Spleen (tissue), 11 donors: ENCODE data around the gene ARHGEF40. TPM values are rescaled to one million over a fixed set of nuclear protein-coding genes. Genes with fewer than 3 reads are reported as not detected.

ENCODE experiments used
- DNase-seq: peaks from one replicate; pipeline ENCODE4 v3.0.0-alpha.2; 2020
- H3K27ac ChIP-seq, 8 donors: fragments of 200-600 bp; sonication (generic) in 7 of 8; 1 replicate in 4 of 8; 2 replicates in 4 of 8; pipeline versions ENCODE4 v1.5.0 to v1.8.0; 2016 to 2021; ENCODE audit warnings: inconsistent platforms in 4 of 8, mild to moderate bottlenecking in 4 of 8, moderate library complexity in 1 of 8
- H3K27me3 ChIP-seq, 7 donors: fragments of 200-600 bp; sonication (generic) in 6 of 7; replicated peaks in 1 of 7; 1 replicate in 4 of 7; 2 replicates in 3 of 7; pipeline versions ENCODE4 v1.5.0 to v1.8.0; 2016 to 2021; ENCODE audit warnings: inconsistent platforms in 3 of 7, mild to moderate bottlenecking in 1 of 7
- H3K36me3 ChIP-seq, 6 donors: fragments of 200-600 bp; sonication (generic) in 5 of 6; 1 replicate in 4 of 6; 2 replicates in 2 of 6; pipeline versions ENCODE4 v1.5.0 to v1.8.0; 2016 to 2021; ENCODE audit warnings: inconsistent platforms in 2 of 6
- H3K4me1 ChIP-seq, 6 donors: fragments of 200-600 bp; sonication (generic) in 5 of 6; 1 replicate in 3 of 6; 2 replicates in 3 of 6; pipeline versions ENCODE4 v1.5.0 to v1.8.0; 2016 to 2021; ENCODE audit warnings: inconsistent platforms in 3 of 6
- H3K4me3 ChIP-seq, 8 donors: fragments of 200-600 bp; sonication (generic) in 7 of 8; 1 replicate in 4 of 8; 2 replicates in 4 of 8; pipeline versions ENCODE4 v1.5.0 to v1.8.0; 2016 to 2021; ENCODE audit warnings: inconsistent platforms in 4 of 8, mild to moderate bottlenecking in 4 of 8, moderate library complexity in 2 of 8
- H3K9me3 ChIP-seq, 8 donors: fragments of 200-600 bp; sonication (generic) in 7 of 8; 1 replicate in 4 of 8; 2 replicates in 4 of 8; pipeline versions ENCODE4 v1.5.0 to v1.8.0; 2016 to 2021; ENCODE audit warnings: inconsistent platforms in 4 of 8
- CTCF ChIP-seq, 11 experiments: fragments of 200-600 bp in 7 of 11; fragments of 450-650 bp in 4 of 11; sonication (generic) in 4 of 11; IDR thresholded peaks in 8 of 11; conservative IDR thresholded peaks in 3 of 11; 1 replicate in 7 of 11; 2 replicates in 4 of 11; pipeline versions ENCODE4 v1.4.0 to v1.8.0; 2016 to 2021; ENCODE audit warnings: antibody characterized with exemption in 11 of 11, inconsistent platforms in 4 of 11, mild to moderate bottlenecking in 1 of 11
- POLR2A ChIP-seq, 3 donors: fragments of 450-650 bp; IDR thresholded peaks; one replicate each; pipeline ENCODE4 v1.5.1; 2017; ENCODE audit warnings: antibody characterized with exemption in 3 of 3, mild to moderate bottlenecking in 1 of 3
- POLR2AphosphoS5 ChIP-seq, 3 donors: sonication (generic); formaldehyde crosslinking; IDR thresholded peaks; one replicate each; pipeline ENCODE4 v1.5.1; 2017; ENCODE audit warnings: antibody characterized with exemption in 3 of 3
- WGBS, 5 donors: extraction: QIAGEN DNeasy Blood & Tissue Kit in 3 of 5; methylation state at CpG; one replicate each; pipeline versions ENCODE4 v1.1.5 to v1.1.7; 2013 to 2018; 5-methylcytosine and 5-hydroxymethylcytosine counted together
- intact Hi-C: fragments of 100-400 bp; cut with DNase I; formaldehyde crosslinking; loops from one replicate; pipeline ENCODE4 v1.15.0; 2023; ENCODE audit warnings: low total_unique reads
- polyA plus RNA-seq, 3 donors: library from polyadenylated mRNA; stranded (reverse); fragments of 200-250 nt; gene quantifications; one replicate each; pipeline ENCODE4 v1.2.1, GENCODE V29; 2013
- total RNA-seq, 7 donors: library from RNA; depleted of rRNA in 3 of 7; stranded (reverse); fragments of >200 nt in 3 of 7; fragmentation: NEBNext Ultra II Directional in 4 of 7; extraction: Animal tissue kit (Norgen Biotek cat#: 25700) in 4 of 7; gene quantifications; one replicate each; pipeline versions ENCODE4 v1.1.0 to v1.2.1, GENCODE V29; 2016 to 2021
- donor health status: healthy with polysubstance abuse.
- donor health status: DM: no; HTN: no; CAD: no; lungs with moderate emphysema.
- donor health status: DM: no; HTN: no; CAD: no.
- donor health status: Bipolar disorder and iron deficiency.
- donor health status: healthy.
- donor health status: DM: no; HTN: no; CAD: no.
- donor health status: DM: yes; HTN: yes; CAD: no.

ARHGEF40 gene
- total and polyA plus RNA-seq, 10 donors = 9.8 to 151 (median 92.5) TPM

- Histone ChIP-seq H3K27ac (peak overlapping the region in 7 of 8 donors; percentile 4 to 72 (median 58)), H3K36me3 (no peaks in the 10 kb centered on the region), H3K4me1 (peaks cover 11 to 61% (median 38%) of the 10 kb centered on the region in 6 donors), H3K27me3 (no peaks in the 10 kb centered on the region), H3K4me3 (no peak overlapping the region), H3K9me3 (no peaks in the 10 kb centered on the region)
- intact Hi-C loops = no loop called here
- 49 to 64% (median 50%) methylated on average over 2 of the region's 2 CpGs for WGBS, 5 donors
- TF ChIP-seq CTCF (IDR thresholded peaks at IDR 0.05 in 8 of 11, conservative IDR thresholded peaks at IDR 0.05 in 3 of 11) (no peak), POLR2AphosphoS5 (IDR thresholded peaks at IDR 0.05) (no peak), POLR2A (IDR thresholded peaks at IDR 0.05) (no peak)
- no peak for DNase-seq
Observed at GRCh38 chr14:21043387-21043973, 26.6 kb upstream of the ARHGEF40 start.

GRCh38 chr14:21043974-21044618 is 26.0 kb upstream of the ARHGEF40 start:
- Histone ChIP-seq H3K27ac (peak overlapping the region in 6 of 8 donors; percentile 4 to 72 (median 58)), H3K36me3 (no peaks in the 10 kb centered on the region), H3K4me3 (no peak overlapping the region), H3K27me3 (no peaks in the 10 kb centered on the region), H3K9me3 (no peaks in the 10 kb centered on the region), H3K4me1 (peaks cover 8 to 61% (median 36%) of the 10 kb centered on the region in 6 donors)
- no peak for DNase-seq
- 19 to 31% (median 24%) methylated on average over 6 of the region's 6 CpGs for WGBS, 5 donors
- intact Hi-C loops = no loop called here
- TF ChIP-seq POLR2AphosphoS5 (IDR thresholded peaks at IDR 0.05) (peak in 2 of 3 donors; percentile 80 to 84), CTCF (IDR thresholded peaks at IDR 0.05 in 8 of 11, conservative IDR thresholded peaks at IDR 0.05 in 3 of 11) (no peak), POLR2A (IDR thresholded peaks at IDR 0.05) (no peak)

GRCh38 chr14:21047378-21047781 is 22.7 kb upstream of the ARHGEF40 start:
- intact Hi-C loops = no loop called here
- H3K36me3 ChIP-seq = no peaks in the 10 kb centered on the region
- H3K27ac ChIP-seq = peak overlapping the region in 6 of 8 donors; percentile 8 to 64 (median 48)
- WGBS, 5 donors = 57 to 74% (median 67%) methylated on average over 2 of the region's 2 CpGs
- peaks cover 0 to 6% (median 0%) of the 10 kb centered on the region in 7 donors for H3K27me3 ChIP-seq
- no peak for TF ChIP-seq POLR2A (IDR thresholded peaks at IDR 0.05)
- TF ChIP-seq POLR2AphosphoS5 (IDR thresholded peaks at IDR 0.05) = no peak
- TF ChIP-seq CTCF (IDR thresholded peaks at IDR 0.05 in 8 of 11, conservative IDR thresholded peaks at IDR 0.05 in 3 of 11) = no peak
- no peak for DNase-seq
- H3K4me3 ChIP-seq = no peak overlapping the region
- no peaks in the 10 kb centered on the region for H3K9me3 ChIP-seq
- H3K4me1 ChIP-seq = peaks cover 0 to 49% (median 25%) of the 10 kb centered on the region in 6 donors

- peaks cover 0 to 6% (median 0%) of the 10 kb centered on the region in 7 donors for H3K27me3 ChIP-seq
- WGBS, 5 donors = 79 to 82% (median 80%) methylated on average over 2 of the region's 2 CpGs
- intact Hi-C loops = no loop called here
- no peaks in the 10 kb centered on the region for H3K9me3 ChIP-seq
- peak overlapping the region in 4 of 8 donors; percentile 34 to 64 (median 60) for H3K27ac ChIP-seq
- TF ChIP-seq CTCF (IDR thresholded peaks at IDR 0.05 in 8 of 11, conservative IDR thresholded peaks at IDR 0.05 in 3 of 11) (no peak), POLR2AphosphoS5 (IDR thresholded peaks at IDR 0.05) (peak in 1 of 3 donors; percentile 40)
- H3K4me3 ChIP-seq = no peak overlapping the region
- H3K36me3 ChIP-seq = no peaks in the 10 kb centered on the region
- H3K4me1 ChIP-seq = peaks cover 0 to 38% (median 17%) of the 10 kb centered on the region in 6 donors
- DNase-seq = no peak
Observed at GRCh38 chr14:21048638-21049037, 21.5 kb upstream of the ARHGEF40 start.
